ENCODE measurements around the gene SH3PXD2A. TPM values are rescaled to one million over a fixed set of nuclear protein-coding genes. Genes with fewer than 3 reads are reported as not detected.
A peak's percentile ranks its signal among the peaks of the same experiment; 100 is the strongest.

Gene SH3PXD2A
- total and polyA plus RNA-seq, 2 experiments from 2014 or later: 1.8 to 5.0 TPM

DNA sequence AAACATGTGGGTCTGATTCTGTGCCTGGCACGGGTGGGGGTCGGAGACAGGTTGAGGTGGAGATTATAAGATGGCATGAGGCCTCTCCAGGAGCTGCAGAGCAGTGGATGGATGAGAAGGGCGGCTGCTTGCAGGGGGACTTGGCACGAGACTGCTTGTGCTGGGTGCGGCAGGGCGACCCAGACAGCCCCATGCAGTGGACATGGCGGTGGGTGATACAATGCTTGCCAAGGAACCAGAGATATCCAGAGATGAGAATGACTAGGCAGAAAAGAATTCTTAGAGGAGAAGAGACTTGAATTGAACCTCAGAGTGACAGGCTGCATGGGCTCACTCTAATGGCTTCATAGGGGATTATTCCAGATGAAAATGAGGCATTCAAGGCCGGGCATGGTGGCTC lies 216.4 kb downstream of the SH3PXD2A start (continued):
- no peak for TF ChIP-seq CREB1 (CRISPR knock-in tag; IDR thresholded peaks at IDR 0.05; ENCODE audit: low read depth)
- no peak for TF ChIP-seq ZNF114 (CRISPR knock-in tag; IDR thresholded peaks at IDR 0.05)
- TF ChIP-seq, protein P1, sequence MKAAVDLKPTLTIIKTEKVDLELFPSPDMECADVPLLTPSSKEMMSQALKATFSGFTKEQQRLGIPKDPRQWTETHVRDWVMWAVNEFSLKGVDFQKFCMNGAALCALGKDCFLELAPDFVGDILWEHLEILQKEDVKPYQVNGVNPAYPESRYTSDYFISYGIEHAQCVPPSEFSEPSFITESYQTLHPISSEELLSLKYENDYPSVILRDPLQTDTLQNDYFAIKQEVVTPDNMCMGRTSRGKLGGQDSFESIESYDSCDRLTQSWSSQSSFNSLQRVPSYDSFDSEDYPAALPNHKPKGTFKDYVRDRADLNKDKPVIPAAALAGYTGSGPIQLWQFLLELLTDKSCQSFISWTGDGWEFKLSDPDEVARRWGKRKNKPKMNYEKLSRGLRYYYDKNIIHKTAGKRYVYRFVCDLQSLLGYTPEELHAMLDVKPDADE (IDR thresholded peaks at IDR 0.05): no peak
- TF ChIP-seq EZH2phosphoT487 (IDR thresholded peaks at IDR 0.05; ENCODE audit: unreplicated experiment): no peak
- TF ChIP-seq POLR2AphosphoS5 (IDR thresholded peaks at IDR 0.05; ENCODE audit: low read depth): no peak
- no peak for TF ChIP-seq NANOG (IDR thresholded peaks at IDR 0.05; ENCODE audit: borderline replicate concordance)

DNA sequence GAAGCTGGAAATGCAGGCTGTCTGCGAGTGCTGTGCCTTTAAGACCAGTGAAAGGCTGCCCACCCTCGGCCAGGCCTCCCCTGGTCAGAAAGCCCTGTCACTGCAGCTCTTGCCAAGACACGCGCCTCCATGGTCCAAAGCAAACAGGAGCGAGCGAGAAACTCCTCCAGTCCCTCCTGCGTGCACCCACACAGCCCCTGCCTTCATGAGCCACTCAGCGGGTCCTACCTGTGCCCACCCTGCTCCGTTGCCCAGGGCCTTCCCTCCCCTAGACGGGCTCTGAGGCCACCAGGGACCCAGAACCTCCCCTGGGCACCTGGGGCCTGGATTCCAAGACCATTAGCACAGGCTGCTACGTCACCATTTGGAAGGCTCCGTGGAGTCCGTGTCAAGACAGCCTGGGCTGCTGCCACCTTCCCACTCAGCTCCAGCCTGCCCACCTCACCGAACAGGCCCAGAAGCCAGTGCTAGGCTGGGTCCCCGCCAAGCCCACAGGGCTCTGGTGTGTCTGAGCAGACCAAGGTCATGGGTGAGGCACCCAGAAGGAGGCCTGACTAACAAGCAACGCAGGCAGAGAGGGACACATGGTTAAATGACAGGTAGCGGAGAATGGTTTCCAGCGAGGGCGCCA lies 217.3 kb downstream of the SH3PXD2A start:
- no peak overlapping the region for H2AFZ ChIP-seq
- Mint-ChIP-seq H3K9me3 (no peaks in the 10 kb centered on the region), H3K27ac (0 out of 2 replicates have a peak overlapping the region, but pooled peaks have one; percentile 15), H3K4me3 (no peak overlapping the region), H3K4me1 (peaks cover 47% of the 10 kb centered on the region), H3K27me3 (ENCODE audit: insufficient read depth, low read depth, poor library complexity) (peaks cover 10% of the 10 kb centered on the region), H3K36me3 (ENCODE audit: low read depth) (no peaks in the 10 kb centered on the region)
- DNase-seq (ENCODE audit: low spot score) (no peak), ATAC-seq (0 out of 3 replicates have a peak, but pooled peaks have one; percentile 5)
- H3K79me2 ChIP-seq (replicated peaks; ENCODE audit: insufficient read depth): no peaks in the 10 kb centered on the region
- no peak overlapping the region for H3K4me3 ChIP-seq
- H3K9me2 ChIP-seq (ENCODE audit: insufficient read depth): no peaks in the 10 kb centered on the region
- H3K27ac ChIP-seq (ENCODE audit: low read depth): no peak overlapping the region
- 0 out of 2 replicates have a peak, but pooled peaks cover 5% of the 10 kb centered on the region for H3F3A ChIP-seq (replicated peaks; ENCODE audit: low read depth)
- H4K20me1 ChIP-seq (replicated peaks; ENCODE audit: insufficient read depth): no peaks in the 10 kb centered on the region
- no peaks in the 10 kb centered on the region for H3K27me3 ChIP-seq (ENCODE audit: insufficient read depth)
- peaks cover 29% of the 10 kb centered on the region for H3K4me1 ChIP-seq (ENCODE audit: insufficient read depth)
- no peak overlapping the region for H3K4me2 ChIP-seq
- H3K36me3 ChIP-seq (ENCODE audit: insufficient read depth): no peaks in the 10 kb centered on the region
- TF ChIP-seq JUNB (IDR thresholded peaks at IDR 0.05; ENCODE audit: unreplicated experiment): no peak
- TF ChIP-seq, protein P1 (IDR thresholded peaks at IDR 0.05): no peak
- no peak for TF ChIP-seq NANOG (IDR thresholded peaks at IDR 0.05; ENCODE audit: borderline replicate concordance)
- TF ChIP-seq EZH2phosphoT487 (IDR thresholded peaks at IDR 0.05; ENCODE audit: unreplicated experiment): no peak
- TF ChIP-seq STAT1 (IDR thresholded peaks at IDR 0.05; ENCODE audit: unreplicated experiment): no peak
- no peak for TF ChIP-seq EZH2 (IDR thresholded peaks at IDR 0.05; ENCODE audit: low read depth, unreplicated experiment)
- no peak for TF ChIP-seq ZNF331 (CRISPR knock-in tag; IDR thresholded peaks at IDR 0.05; ENCODE audit: low read depth)
- no peak for TF ChIP-seq POLR2AphosphoS5 (IDR thresholded peaks at IDR 0.05; ENCODE audit: low read depth)
- TF ChIP-seq ZNF114 (CRISPR knock-in tag; IDR thresholded peaks at IDR 0.05): no peak
- TF ChIP-seq CREB1 (CRISPR knock-in tag; IDR thresholded peaks at IDR 0.05; ENCODE audit: low read depth): no peak
- TF ChIP-seq, protein P2, sequence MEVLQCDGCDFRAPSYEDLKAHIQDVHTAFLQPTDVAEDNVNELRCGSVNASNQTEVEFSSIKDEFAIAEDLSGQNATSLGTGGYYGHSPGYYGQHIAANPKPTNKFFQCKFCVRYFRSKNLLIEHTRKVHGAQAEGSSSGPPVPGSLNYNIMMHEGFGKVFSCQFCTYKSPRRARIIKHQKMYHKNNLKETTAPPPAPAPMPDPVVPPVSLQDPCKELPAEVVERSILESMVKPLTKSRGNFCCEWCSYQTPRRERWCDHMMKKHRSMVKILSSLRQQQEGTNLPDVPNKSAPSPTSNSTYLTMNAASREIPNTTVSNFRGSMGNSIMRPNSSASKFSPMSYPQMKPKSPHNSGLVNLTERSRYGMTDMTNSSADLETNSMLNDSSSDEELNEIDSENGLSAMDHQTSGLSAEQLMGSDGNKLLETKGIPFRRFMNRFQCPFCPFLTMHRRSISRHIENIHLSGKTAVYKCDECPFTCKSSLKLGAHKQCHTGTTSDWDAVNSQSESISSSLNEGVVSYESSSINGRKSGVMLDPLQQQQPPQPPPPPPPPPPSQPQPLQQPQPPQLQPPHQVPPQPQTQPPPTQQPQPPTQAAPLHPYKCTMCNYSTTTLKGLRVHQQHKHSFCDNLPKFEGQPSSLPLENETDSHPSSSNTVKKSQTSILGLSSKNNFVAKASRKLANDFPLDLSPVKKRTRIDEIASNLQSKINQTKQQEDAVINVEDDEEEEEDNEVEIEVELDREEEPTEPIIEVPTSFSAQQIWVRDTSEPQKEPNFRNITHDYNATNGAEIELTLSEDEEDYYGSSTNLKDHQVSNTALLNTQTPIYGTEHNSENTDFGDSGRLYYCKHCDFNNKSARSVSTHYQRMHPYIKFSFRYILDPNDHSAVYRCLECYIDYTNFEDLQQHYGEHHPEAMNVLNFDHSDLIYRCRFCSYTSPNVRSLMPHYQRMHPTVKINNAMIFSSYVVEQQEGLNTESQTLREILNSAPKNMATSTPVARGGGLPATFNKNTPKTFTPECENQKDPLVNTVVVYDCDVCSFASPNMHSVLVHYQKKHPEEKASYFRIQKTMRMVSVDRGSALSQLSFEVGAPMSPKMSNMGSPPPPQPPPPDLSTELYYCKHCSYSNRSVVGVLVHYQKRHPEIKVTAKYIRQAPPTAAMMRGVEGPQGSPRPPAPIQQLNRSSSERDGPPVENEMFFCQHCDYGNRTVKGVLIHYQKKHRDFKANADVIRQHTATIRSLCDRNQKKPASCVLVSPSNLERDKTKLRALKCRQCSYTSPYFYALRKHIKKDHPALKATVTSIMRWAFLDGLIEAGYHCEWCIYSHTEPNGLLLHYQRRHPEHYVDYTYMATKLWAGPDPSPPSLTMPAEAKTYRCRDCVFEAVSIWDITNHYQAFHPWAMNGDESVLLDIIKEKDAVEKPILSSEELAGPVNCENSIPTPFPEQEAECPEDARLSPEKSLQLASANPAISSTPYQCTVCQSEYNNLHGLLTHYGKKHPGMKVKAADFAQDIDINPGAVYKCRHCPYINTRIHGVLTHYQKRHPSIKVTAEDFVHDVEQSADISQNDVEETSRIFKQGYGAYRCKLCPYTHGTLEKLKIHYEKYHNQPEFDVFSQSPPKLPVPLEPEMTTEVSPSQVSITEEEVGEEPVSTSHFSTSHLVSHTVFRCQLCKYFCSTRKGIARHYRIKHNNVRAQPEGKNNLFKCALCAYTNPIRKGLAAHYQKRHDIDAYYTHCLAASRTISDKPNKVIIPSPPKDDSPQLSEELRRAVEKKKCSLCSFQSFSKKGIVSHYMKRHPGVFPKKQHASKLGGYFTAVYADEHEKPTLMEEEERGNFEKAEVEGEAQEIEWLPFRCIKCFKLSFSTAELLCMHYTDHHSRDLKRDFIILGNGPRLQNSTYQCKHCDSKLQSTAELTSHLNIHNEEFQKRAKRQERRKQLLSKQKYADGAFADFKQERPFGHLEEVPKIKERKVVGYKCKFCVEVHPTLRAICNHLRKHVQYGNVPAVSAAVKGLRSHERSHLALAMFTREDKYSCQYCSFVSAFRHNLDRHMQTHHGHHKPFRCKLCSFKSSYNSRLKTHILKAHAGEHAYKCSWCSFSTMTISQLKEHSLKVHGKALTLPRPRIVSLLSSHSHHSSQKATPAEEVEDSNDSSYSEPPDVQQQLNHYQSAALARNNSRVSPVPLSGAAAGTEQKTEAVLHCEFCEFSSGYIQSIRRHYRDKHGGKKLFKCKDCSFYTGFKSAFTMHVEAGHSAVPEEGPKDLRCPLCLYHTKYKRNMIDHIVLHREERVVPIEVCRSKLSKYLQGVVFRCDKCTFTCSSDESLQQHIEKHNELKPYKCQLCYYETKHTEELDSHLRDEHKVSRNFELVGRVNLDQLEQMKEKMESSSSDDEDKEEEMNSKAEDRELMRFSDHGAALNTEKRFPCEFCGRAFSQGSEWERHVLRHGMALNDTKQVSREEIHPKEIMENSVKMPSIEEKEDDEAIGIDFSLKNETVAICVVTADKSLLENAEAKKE (CRISPR knock-in tag; IDR thresholded peaks at IDR 0.05): no peak
- TF ChIP-seq, protein P3, sequence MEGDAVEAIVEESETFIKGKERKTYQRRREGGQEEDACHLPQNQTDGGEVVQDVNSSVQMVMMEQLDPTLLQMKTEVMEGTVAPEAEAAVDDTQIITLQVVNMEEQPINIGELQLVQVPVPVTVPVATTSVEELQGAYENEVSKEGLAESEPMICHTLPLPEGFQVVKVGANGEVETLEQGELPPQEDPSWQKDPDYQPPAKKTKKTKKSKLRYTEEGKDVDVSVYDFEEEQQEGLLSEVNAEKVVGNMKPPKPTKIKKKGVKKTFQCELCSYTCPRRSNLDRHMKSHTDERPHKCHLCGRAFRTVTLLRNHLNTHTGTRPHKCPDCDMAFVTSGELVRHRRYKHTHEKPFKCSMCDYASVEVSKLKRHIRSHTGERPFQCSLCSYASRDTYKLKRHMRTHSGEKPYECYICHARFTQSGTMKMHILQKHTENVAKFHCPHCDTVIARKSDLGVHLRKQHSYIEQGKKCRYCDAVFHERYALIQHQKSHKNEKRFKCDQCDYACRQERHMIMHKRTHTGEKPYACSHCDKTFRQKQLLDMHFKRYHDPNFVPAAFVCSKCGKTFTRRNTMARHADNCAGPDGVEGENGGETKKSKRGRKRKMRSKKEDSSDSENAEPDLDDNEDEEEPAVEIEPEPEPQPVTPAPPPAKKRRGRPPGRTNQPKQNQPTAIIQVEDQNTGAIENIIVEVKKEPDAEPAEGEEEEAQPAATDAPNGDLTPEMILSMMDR (conservative IDR thresholded peaks at IDR 0.05; ENCODE audit: low read depth in 2 of 2): no peak
